Tibial nerve (tissue), 3 donors: Measurements from ENCODE around the gene PSMD8.

Experiments
- CTCF ChIP-seq, 5 experiments: fragments of 200-600 bp in 3 of 5; fragments of 450-650 bp in 2 of 5; sonication (generic) in 3 of 5; IDR thresholded peaks; one replicate each; pipeline ENCODE4 v1.5.1; 2016 to 2019; ENCODE audit warnings: antibody characterized with exemption in 5 of 5, mild to moderate bottlenecking in 3 of 5, moderate library complexity in 2 of 5
- POLR2A ChIP-seq, 2 donors: fragments of 450-650 bp; IDR thresholded peaks; one replicate each; pipeline ENCODE4 v1.6.1; 2017; ENCODE audit warnings: antibody characterized with exemption in 2 of 2, mild to moderate bottlenecking in 2 of 2, moderate library complexity in 2 of 2

GRCh38 chr19:38378866-38379265 is 4.5 kb downstream of the PSMD8 start:
- no peak for TF ChIP-seq POLR2A (IDR thresholded peaks at IDR 0.05)
- TF ChIP-seq CTCF (IDR thresholded peaks at IDR 0.05), result no peak
